H1 (cell line): ENCODE results near the gene SETX. TPM values are rescaled to one million over a fixed set of nuclear protein-coding genes. Genes with fewer than 3 reads are reported as not detected.

Experiments
- CTCF ChIA-PET: fragments of 300-600 bp; sonication (Branson Sonifier 250); formaldehyde crosslinking; loops from one replicate; lab custom pipeline; 2021; ENCODE audit not compliant: partially characterized antibody; lab: Charles Lee
- POLR2A ChIA-PET: fragments of 300-600 bp; sonication (Branson Sonifier 250); formaldehyde crosslinking; loops from one replicate; lab custom pipeline; 2021; ENCODE audit warnings: inconsistent platforms; ENCODE audit not compliant: partially characterized antibody; lab: Charles Lee
- DNase-seq, 2 experiments: peaks; one replicate each; pipeline versions ENCODE4 v3.0.0 to v3.0.0-alpha.2; 2010 to 2022; ENCODE audit warnings: low spot score in 2 of 2, low read depth in 1 of 2, mixed read lengths in 1 of 2
- FAIRE-seq: peaks from 2 replicates; lab custom pipeline; 2011; peaks lifted over from hg19 to GRCh38; lab: Jason Lieb, UNC
- H2AFZ ChIP-seq: 2 replicates; pipeline ENCODE4 v1.8.1; 2012; ENCODE audit warnings: low read length, inconsistent platforms
- H2AK5ac ChIP-seq: 2 replicates; pipeline ENCODE4 v1.6.1; 2013; ENCODE audit warnings: low read depth, low read length
- H2BK120ac ChIP-seq: replicated peaks from 2 replicates; pipeline ENCODE3; 2013; ENCODE audit warnings: low read depth, low read length, inconsistent platforms
- H2BK12ac ChIP-seq: 2 replicates; pipeline ENCODE4 v1.6.1; 2013; ENCODE audit warnings: low read depth, low read length
- H2BK15ac ChIP-seq: 2 replicates; pipeline ENCODE4 v1.6.1; 2013; ENCODE audit warnings: low read length
- H2BK20ac ChIP-seq: 2 replicates; pipeline ENCODE4 v1.6.1; 2013; ENCODE audit warnings: low read length
- H2BK5ac ChIP-seq: 2 replicates; pipeline ENCODE4 v1.6.1; 2013; ENCODE audit warnings: low read depth, low read length
- H3K14ac ChIP-seq: 2 replicates; pipeline ENCODE4 v1.6.1; 2013; ENCODE audit warnings: inconsistent platforms; ENCODE audit not compliant: insufficient read length
- H3K18ac ChIP-seq: 2 replicates; pipeline ENCODE4 v1.6.1; 2013; ENCODE audit warnings: low read length; ENCODE audit errors: extremely low read depth
- H3K23ac ChIP-seq: 2 replicates; pipeline ENCODE4 v1.6.1; 2013; ENCODE audit warnings: inconsistent platforms; ENCODE audit not compliant: insufficient read length
- H3K23me2 ChIP-seq: 2 replicates; pipeline ENCODE4 v1.6.1; 2013; ENCODE audit warnings: low read depth, low read length
- H3K27ac ChIP-seq: 2 replicates; pipeline ENCODE4 v1.6.1; 2011; ENCODE audit warnings: low read depth, low read length, inconsistent platforms
- H3K27me3 ChIP-seq, 4 experiments: replicated peaks in 1 of 4; 1 replicate in 1 of 4; 2 replicates in 3 of 4; pipeline versions ENCODE4 v1.6.1 to v1.8.1; 2011 to 2013; ENCODE audit warnings: low read length in 3 of 4, mild to moderate bottlenecking in 3 of 4, inconsistent platforms in 2 of 4, mixed read lengths in 2 of 4, moderate library complexity in 1 of 4; ENCODE audit not compliant: control insufficient read depth in 3 of 4, insufficient read depth in 3 of 4; ENCODE audit errors: extremely low read depth in 1 of 4
- H3K36me3 ChIP-seq, 4 experiments: 2 replicates each; pipeline versions ENCODE4 v1.6.1 to v1.8.1; 2011 to 2013; ENCODE audit warnings: mild to moderate bottlenecking in 4 of 4, low read length in 3 of 4, moderate library complexity in 2 of 4, control low read depth in 1 of 4, inconsistent platforms in 1 of 4; ENCODE audit not compliant: insufficient read depth in 4 of 4, control insufficient read depth in 2 of 4
- H3K4ac ChIP-seq: replicated peaks from 2 replicates; pipeline ENCODE3; 2013; ENCODE audit warnings: low read length, low read depth, mixed read lengths, inconsistent platforms; ENCODE audit not compliant: insufficient read length
- H3K4me1 ChIP-seq, 4 experiments: replicated peaks in 1 of 4; 1 replicate in 1 of 4; 2 replicates in 3 of 4; pipeline versions ENCODE4 v1.6.1 to v1.8.1; 2011 to 2013; ENCODE audit warnings: low read length in 3 of 4, inconsistent platforms in 2 of 4, mixed read lengths in 1 of 4; ENCODE audit not compliant: insufficient read depth in 4 of 4, control insufficient read depth in 3 of 4
- H3K4me2 ChIP-seq, 2 experiments: 2 replicates each; pipeline versions ENCODE4 v1.6.1 to v1.8.1; 2011 to 2013; ENCODE audit warnings: low read depth in 2 of 2, low read length in 2 of 2, control low read depth in 1 of 2, inconsistent platforms in 1 of 2, mild to moderate bottlenecking in 1 of 2; ENCODE audit not compliant: insufficient read depth in 1 of 2
- H3K4me3 ChIP-seq, 4 experiments: fragments of 200-600, 300-600 bp in 1 of 4; sonication (generic), shearing (Covaris generic), sonication (Bioruptor Twin) in 1 of 4; 2 replicates each; pipeline versions ENCODE4 v1.5.1 to v1.8.1; 2011 to 2016; ENCODE audit warnings: low read length in 4 of 4, low read depth in 3 of 4, control low read depth in 2 of 4, inconsistent platforms in 2 of 4, mild to moderate bottlenecking in 2 of 4, mixed read lengths in 1 of 4, moderate library complexity in 1 of 4; ENCODE audit not compliant: insufficient read depth in 2 of 4; ENCODE audit errors: extremely low read depth in 1 of 4
- H3K56ac ChIP-seq: replicated peaks from 2 replicates; pipeline ENCODE3; 2013; ENCODE audit warnings: low read depth, mild to moderate bottlenecking, mixed read lengths, low read length, inconsistent platforms; ENCODE audit not compliant: insufficient read length
- H3K79me1 ChIP-seq: 2 replicates; pipeline ENCODE4 v1.6.1; 2013; ENCODE audit warnings: low read depth, low read length, control low read depth
- H3K79me2 ChIP-seq, 2 experiments: 2 replicates each; pipeline versions ENCODE4 v1.6.1 to v1.8.1; 2012 to 2013; ENCODE audit warnings: low read length in 2 of 2, mild to moderate bottlenecking in 2 of 2, inconsistent platforms in 1 of 2; ENCODE audit not compliant: insufficient read depth in 2 of 2, control insufficient read depth in 1 of 2
- H3K9ac ChIP-seq, 4 experiments: replicated peaks in 1 of 4; 1 replicate in 1 of 4; 2 replicates in 3 of 4; pipeline versions ENCODE4 v1.6.1 to v1.8.1; 2011 to 2013; ENCODE audit warnings: low read depth in 3 of 4, low read length in 3 of 4, control low read depth in 2 of 4, mild to moderate bottlenecking in 2 of 4, moderate library complexity in 2 of 4, inconsistent platforms in 1 of 4; ENCODE audit errors: extremely low read depth in 1 of 4
- H3K9me3 ChIP-seq, 2 experiments: 2 replicates each; pipeline versions ENCODE4 v1.6.1 to v1.8.1; 2012 to 2013; ENCODE audit warnings: mild to moderate bottlenecking in 2 of 2, moderate library complexity in 2 of 2, control low read depth in 1 of 2, inconsistent platforms in 1 of 2, low read depth in 1 of 2, low read length in 1 of 2, mixed read lengths in 1 of 2; ENCODE audit not compliant: insufficient read depth in 2 of 2
- H4K20me1 ChIP-seq, 2 experiments: replicated peaks in 1 of 2; 2 replicates each; pipeline versions ENCODE3 to v1.8.1; 2011 to 2013; ENCODE audit warnings: inconsistent platforms in 2 of 2, low read length in 2 of 2, mild to moderate bottlenecking in 1 of 2; ENCODE audit not compliant: insufficient read depth in 2 of 2, control insufficient read depth in 1 of 2
- H4K5ac ChIP-seq: 2 replicates; pipeline ENCODE4 v1.6.1; 2013; ENCODE audit warnings: low read length, low read depth, mixed read lengths, inconsistent platforms; ENCODE audit not compliant: insufficient read length
- H4K8ac ChIP-seq: 2 replicates; pipeline ENCODE4 v1.8.0; 2013; ENCODE audit warnings: mild to moderate bottlenecking, moderate library complexity, low read length, inconsistent platforms; ENCODE audit not compliant: insufficient read depth; ENCODE audit errors: extremely low read depth
- H4K91ac ChIP-seq: replicated peaks from 2 replicates; pipeline ENCODE3; 2013; ENCODE audit warnings: low read length, mixed read lengths, inconsistent platforms; ENCODE audit not compliant: insufficient read length
- CBX8 ChIP-seq: fragments of 300-800, 300-1000 bp; sonication (generic); IDR thresholded peaks from 2 replicates; pipeline ENCODE4 v1.7.1; 2016; ENCODE audit warnings: low read depth, low read length, borderline replicate concordance
- CHD1 ChIP-seq: IDR thresholded peaks from 2 replicates; pipeline ENCODE4 v1.6.1; 2012; ENCODE audit warnings: low read depth, low read length, improper control_type of control experiment
- EGR1 ChIP-seq: IDR thresholded peaks from 2 replicates; pipeline ENCODE4 v1.6.1; 2011; ENCODE audit warnings: low read depth, low read length, borderline replicate concordance
- POLR2A ChIP-seq, 2 experiments: IDR thresholded peaks; 1 replicate in 1 of 2; 2 replicates in 1 of 2; pipeline ENCODE4 v1.6.1; 2011; ENCODE audit warnings: low read depth in 2 of 2, low read length in 2 of 2, mild to moderate bottlenecking in 2 of 2; ENCODE audit errors: control extremely low read depth in 1 of 2
- POLR2AphosphoS5 ChIP-seq: IDR thresholded peaks from 2 replicates; pipeline ENCODE4 v1.6.1; 2011; ENCODE audit warnings: low read depth, low read length
- RNF2 ChIP-seq: fragments of 200-900, 300-1000 bp; sonication (generic); IDR thresholded peaks from 2 replicates; pipeline ENCODE4 v1.7.1; 2016; ENCODE audit warnings: borderline replicate concordance, low read depth, mild to moderate bottlenecking, antibody characterized with exemption, low read length; ENCODE audit not compliant: poor library complexity, severe bottlenecking; ENCODE audit errors: missing control alignments
- SIN3A ChIP-seq, 2 experiments: IDR thresholded peaks in 1 of 2; conservative IDR thresholded peaks in 1 of 2; 2 replicates each; pipeline ENCODE4 v1.6.1; 2011 to 2012; ENCODE audit warnings: low read length in 2 of 2, improper control_type of control experiment in 1 of 2, low read depth in 1 of 2, mild to moderate bottlenecking in 1 of 2
- TCF12 ChIP-seq: IDR thresholded peaks from 2 replicates; pipeline ENCODE4 v1.6.1; 2011; ENCODE audit warnings: low read depth, mild to moderate bottlenecking, low read length
- TEAD4 ChIP-seq: IDR thresholded peaks from 2 replicates; pipeline ENCODE4 v1.6.1; 2012; ENCODE audit warnings: low read depth, low read length, inconsistent platforms, mixed read lengths
- ZNF274 ChIP-seq: IDR thresholded peaks from 2 replicates; pipeline ENCODE4 v1.7.0; 2012; ENCODE audit warnings: low read length, borderline replicate concordance; ENCODE audit errors: extremely low read depth
- polyA plus RNA-seq, 7 experiments: library from polyadenylated mRNA; depleted of rRNA in 3 of 7; stranded (reverse) in 5 of 7; unstranded in 2 of 7; fragments of >200 nt in 5 of 7; fragments of 200-250 nt in 2 of 7; gene quantifications; 1 replicate in 5 of 7; 2 replicates in 1 of 7; 4 replicates in 1 of 7; pipeline versions ENCODE4 v1.2.1 to v1.2.3, GENCODE V29; 2011 to 2013; ENCODE audit warnings: missing spikeins in 2 of 7, mixed read lengths in 2 of 7
- total RNA-seq: library from RNA; stranded (reverse); fragmentation: NEBNext Ultra II Directional; extraction: Animal tissue kit (Norgen Biotek cat#: 25700); gene quantifications from 2 replicates; pipeline ENCODE4 v1.2.1, GENCODE V29; 2021
- TF ChIP-seq, protein P1 (sequence below): IDR thresholded peaks from 2 replicates; pipeline ENCODE4 v1.6.1; 2011; ENCODE audit warnings: low read depth, mild to moderate bottlenecking, low read length; ENCODE audit not compliant: insufficient read depth
- TF ChIP-seq, protein P2 (sequence below), 3 experiments: IDR thresholded peaks; 1 replicate in 2 of 3; 2 replicates in 1 of 3; pipeline versions ENCODE4 v1.5.1 to v1.6.1; 2011; ENCODE audit warnings: low read length in 3 of 3, mild to moderate bottlenecking in 3 of 3, inconsistent platforms in 2 of 3, low read depth in 1 of 3, moderate library complexity in 1 of 3; ENCODE audit not compliant: insufficient read depth in 1 of 3; ENCODE audit errors: control extremely low read depth in 1 of 3

SETX gene
- total and polyA plus RNA-seq, 2 of the 8 experiments (the other 6 are each of a cell fraction or from before 2014, with no cell fraction given) = 15.1 to 37.9 TPM

DNA sequence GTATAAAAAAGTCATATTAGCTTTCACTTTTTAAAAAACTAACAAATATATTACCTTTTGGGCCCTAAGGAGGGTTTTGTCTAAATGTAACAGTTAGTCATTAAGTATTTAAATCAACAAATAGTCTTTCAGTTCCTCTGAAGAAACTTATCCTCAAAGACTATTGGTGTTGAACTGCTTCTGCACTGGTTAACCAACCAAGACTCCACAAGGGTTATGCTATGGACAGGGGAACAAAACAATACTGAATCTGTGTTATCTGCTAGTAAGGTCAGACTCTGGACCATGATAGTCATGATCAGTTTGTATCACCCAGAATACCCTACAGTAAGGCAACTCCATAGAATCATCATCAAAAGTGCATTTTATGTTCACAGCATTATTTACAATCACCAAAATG, 42.4 kb downstream of the SETX start:
- Histone ChIP-seq H4K20me1 (peaks cover 3 to 6% of the 10 kb centered on the region in 2 experiments), H2BK15ac (no peak overlapping the region), H3K23me2 (no peaks in the 10 kb centered on the region; the same call in 1 of the 2 replicates), H2BK5ac (no peak overlapping the region), H3K27ac (no peak overlapping the region), H3K79me2 (peaks cover 0 to 3% of the 10 kb centered on the region in 2 experiments; a peak in 1 of 4 replicates), H2BK120ac (no peak overlapping the region), H3K4me2 (no peak overlapping the region), H2BK20ac (no peak overlapping the region), H3K23ac (no peak overlapping the region), H3K56ac (no peak overlapping the region), H4K5ac (no peak overlapping the region), H3K27me3 (no peaks in the 10 kb centered on the region), H3K9me3 (no peaks in the 10 kb centered on the region), H3K14ac (no peak overlapping the region), H3K36me3 (peaks cover 4 to 31% (median 20%) of the 10 kb centered on the region in 4 experiments; a peak in 7 of 8 replicates), H3K4me3 (no peak overlapping the region), H4K8ac (no peak overlapping the region), H3K4me1 (no peaks in the 10 kb centered on the region), H3K9ac (no peak overlapping the region), H3K79me1 (no peaks in the 10 kb centered on the region), H2BK12ac (no peak overlapping the region), H3K18ac (no peak overlapping the region), H4K91ac (no peak overlapping the region), H3K4ac (no peak overlapping the region), H2AFZ (no peak overlapping the region), H2AK5ac (no peak overlapping the region)
- no peak for DNase-seq
- ChIA-PET POLR2A (interaction anchor here (0.7 kb wide), 1 partner anchor 44 kb away, joined by 3 read pairs; no protein-coding TSS in a partner anchor), CTCF (interaction anchor here (0.6 to 1.3 kb wide), 5 partner anchors 9 to 396 kb away, joined by 3 to 6 read pairs (median 3); no protein-coding TSS in a partner anchor)
- FAIRE-seq = no peak
- no peak for TF ChIP-seq ZNF274
- TF ChIP-seq SIN3A (conservative IDR thresholded peaks at IDR 0.05 in 1 of 2, IDR thresholded peaks at IDR 0.05 in 1 of 2; ENCODE audit: low read depth in 1 of 2, low read length in 2 of 2) = no peak
- TF ChIP-seq, protein P1, sequence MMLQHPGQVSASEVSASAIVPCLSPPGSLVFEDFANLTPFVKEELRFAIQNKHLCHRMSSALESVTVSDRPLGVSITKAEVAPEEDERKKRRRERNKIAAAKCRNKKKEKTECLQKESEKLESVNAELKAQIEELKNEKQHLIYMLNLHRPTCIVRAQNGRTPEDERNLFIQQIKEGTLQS = no peak
- TF ChIP-seq, protein P2, sequence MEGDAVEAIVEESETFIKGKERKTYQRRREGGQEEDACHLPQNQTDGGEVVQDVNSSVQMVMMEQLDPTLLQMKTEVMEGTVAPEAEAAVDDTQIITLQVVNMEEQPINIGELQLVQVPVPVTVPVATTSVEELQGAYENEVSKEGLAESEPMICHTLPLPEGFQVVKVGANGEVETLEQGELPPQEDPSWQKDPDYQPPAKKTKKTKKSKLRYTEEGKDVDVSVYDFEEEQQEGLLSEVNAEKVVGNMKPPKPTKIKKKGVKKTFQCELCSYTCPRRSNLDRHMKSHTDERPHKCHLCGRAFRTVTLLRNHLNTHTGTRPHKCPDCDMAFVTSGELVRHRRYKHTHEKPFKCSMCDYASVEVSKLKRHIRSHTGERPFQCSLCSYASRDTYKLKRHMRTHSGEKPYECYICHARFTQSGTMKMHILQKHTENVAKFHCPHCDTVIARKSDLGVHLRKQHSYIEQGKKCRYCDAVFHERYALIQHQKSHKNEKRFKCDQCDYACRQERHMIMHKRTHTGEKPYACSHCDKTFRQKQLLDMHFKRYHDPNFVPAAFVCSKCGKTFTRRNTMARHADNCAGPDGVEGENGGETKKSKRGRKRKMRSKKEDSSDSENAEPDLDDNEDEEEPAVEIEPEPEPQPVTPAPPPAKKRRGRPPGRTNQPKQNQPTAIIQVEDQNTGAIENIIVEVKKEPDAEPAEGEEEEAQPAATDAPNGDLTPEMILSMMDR (IDR thresholded peaks at IDR 0.05; ENCODE audit: control extremely low read depth in 1 of 3, insufficient read depth in 1 of 3, low read depth in 1 of 3, low read length in 3 of 3) = no peak
- no peak for TF ChIP-seq EGR1
- TF ChIP-seq TEAD4 = no peak
- no peak for TF ChIP-seq RNF2
- TF ChIP-seq CBX8 = no peak
- TF ChIP-seq POLR2AphosphoS5 = no peak
- no peak for TF ChIP-seq CHD1
- TF ChIP-seq TCF12 = no peak
- no peak for TF ChIP-seq POLR2A (IDR thresholded peaks at IDR 0.05; ENCODE audit: control extremely low read depth in 1 of 2, low read depth in 2 of 2, low read length in 2 of 2)
